GM18861 (cell line): ENCODE results near the gene PRR3.

ENCODE experiments used
- ATAC-seq: cut with Tn5 transposase; IDR thresholded peaks from one replicate; pipeline ENCODE4 v1.9.1; 2021; ENCODE audit not compliant: unreplicated experiment

PRR3 gene

GRCh38 chr6:30570263-30570662 lies 13.2 kb downstream of the PRR3 start:
- ATAC-seq, result no peak

- ATAC-seq, result peak; percentile 18
Measured at GRCh38 chr6:30570740-30571074, 13.6 kb downstream of the PRR3 start.

- peak; percentile 83 for ATAC-seq
Measured at GRCh38 chr6:30571075-30571761, 14.1 kb downstream of the PRR3 start, which contains the start of gene ABCF1. TSS of gene ABCF1 (plus strand) at chr6:30571442. CDS start at chr6:30571488, 46 bp downstream.

GRCh38 chr6:30571762-30572082 lies 14.6 kb downstream of the PRR3 start:
- no peak for ATAC-seq

- ATAC-seq, result no peak
Measured at GRCh38 chr6:30572148-30572547, 15.1 kb downstream of the PRR3 start.

- no peak for ATAC-seq
Measured at GRCh38 chr6:30573113-30573512, 16.0 kb downstream of the PRR3 start.

GRCh38 chr6:30578051-30578450 lies 21.0 kb downstream of the PRR3 start:
- no peak for ATAC-seq

GRCh38 chr6:30583921-30584320 lies 26.8 kb downstream of the PRR3 start:
- ATAC-seq, result no peak

GRCh38 chr6:30589754-30590358 lies 32.8 kb downstream of the PRR3 start:
- no peak for ATAC-seq

GRCh38 chr6:30590509-30590908 lies 33.4 kb downstream of the PRR3 start:
- ATAC-seq, result no peak

GRCh38 chr6:30591008-30591407 lies 33.9 kb downstream of the PRR3 start:
- no peak for ATAC-seq

GRCh38 chr6:30592287-30592686 lies 35.2 kb downstream of the PRR3 start:
- no peak for ATAC-seq

GRCh38 chr6:30597315-30598144 lies 40.4 kb downstream of the PRR3 start:
- ATAC-seq, result peak; percentile 39

- ATAC-seq, result no peak
Measured at GRCh38 chr6:30598912-30599624, 42.0 kb downstream of the PRR3 start.

GRCh38 chr6:30599625-30600324 lies 42.7 kb downstream of the PRR3 start:
- ATAC-seq, result no peak

GRCh38 chr6:30600451-30600961 lies 43.4 kb downstream of the PRR3 start:
- no peak for ATAC-seq

- ATAC-seq, result no peak
Measured at GRCh38 chr6:30601436-30601814, 44.3 kb downstream of the PRR3 start.

GRCh38 chr6:30601815-30602641 lies 44.9 kb downstream of the PRR3 start:
- no peak for ATAC-seq

GRCh38 chr6:30603961-30604360 lies 46.9 kb downstream of the PRR3 start:
- no peak for ATAC-seq

- no peak for ATAC-seq
Measured at GRCh38 chr6:30610065-30610464, 53.0 kb downstream of the PRR3 start.
